Cardiac muscle cell (in vitro differentiated cells and primary cell): ENCODE measurements around the gene PRPF8. TPM values are rescaled to one million over a fixed set of nuclear protein-coding genes. Genes with fewer than 3 reads are reported as not detected.
A peak's percentile ranks its signal among the peaks of the same experiment; 100 is the strongest.

Experiments used
- DNase-seq, 2 donors: peaks; one replicate each; pipeline versions ENCODE4 v3.0.0 to v3.0.0-alpha.2; 2010 to 2017; ENCODE audit warnings: low read depth in 1 of 2, low spot score in 1 of 2
- H3K27ac ChIP-seq: fragments of 200-600 bp; sonication (generic); 2 replicates; pipeline ENCODE4 v1.5.1; 2016
- H3K27me3 ChIP-seq: fragments of 200-600 bp; sonication (generic); 2 replicates; pipeline ENCODE4 v1.6.0; 2016; ENCODE audit warnings: control low read depth
- H3K36me3 ChIP-seq: fragments of 200-600 bp; sonication (generic); 2 replicates; pipeline ENCODE4 v1.5.1; 2016; ENCODE audit warnings: control low read depth
- H3K4me1 ChIP-seq: fragments of 200-600 bp; sonication (generic); 2 replicates; pipeline ENCODE4 v1.8.1; 2017; ENCODE audit warnings: low read depth, mild to moderate bottlenecking, mixed run types
- H3K4me3 ChIP-seq: fragments of 200-600 bp; sonication (generic); 2 replicates; pipeline ENCODE4 v1.5.1; 2016; ENCODE audit warnings: mild to moderate bottlenecking
- H3K9me3 ChIP-seq: fragments of 200-600 bp; sonication (generic); 2 replicates; pipeline ENCODE4 v1.5.1; 2017; ENCODE audit warnings: low read depth, mild to moderate bottlenecking, control low read depth
- CTCF ChIP-seq: IDR thresholded peaks from 2 replicates; pipeline ENCODE4 v1.5.1; 2012; ENCODE audit warnings: low read depth, mild to moderate bottlenecking, low read length
- polyA plus RNA-seq: library from polyadenylated mRNA; unstranded; fragments of >200 nt; fragmentation: Nextera tagmentation; extraction: Ambion mirVana; gene quantifications from 2 replicates; pipeline ENCODE4 v1.2.1, GENCODE V29; 2016
- total RNA-seq: library from RNA; depleted of rRNA; stranded (reverse); fragments of >200 nt; gene quantifications from 2 replicates; pipeline ENCODE4 v1.2.3, GENCODE V29; 2016

The PRPF8 gene
- total and polyA plus RNA-seq, 2 experiments from 2014 or later, result 137 to 170 TPM

GRCh38 chr17:1628856-1629503 lies 55.7 kb downstream of the PRPF8 start:
- H3K27me3 ChIP-seq, result no peaks in the 10 kb centered on the region
- no peaks in the 10 kb centered on the region for H3K9me3 ChIP-seq
- TF ChIP-seq CTCF, result no peak
- peak overlapping the region; percentile 22 for H3K27ac ChIP-seq
- peak; percentile 95 to 96 for DNase-seq
- H3K36me3 ChIP-seq, result no peaks in the 10 kb centered on the region
- peak overlapping the region; percentile 63 for H3K4me3 ChIP-seq
- H3K4me1 ChIP-seq, result no peaks in the 10 kb centered on the region

GRCh38 chr17:1627982-1628855 lies 56.4 kb downstream of the PRPF8 start, which contains the start of gene SLC43A2:
Gene SLC43A2 (minus strand): TSS chr17:1628834. CDS start chr17:1627874, 960 bp downstream.
- Histone ChIP-seq H3K4me3 (peak within 1 kb of the TSS; percentile 63), H3K27me3 (no peaks in the 10 kb centered on the region), H3K27ac (peak within 1 kb of the TSS; percentile 24), H3K4me1 (no peaks in the 10 kb centered on the region), H3K36me3 (no peaks in the 10 kb centered on the region), H3K9me3 (no peaks in the 10 kb centered on the region)
- no peak for TF ChIP-seq CTCF
- peak; percentile 82 to 95 for DNase-seq

GRCh38 chr17:1627182-1627981 lies 57.3 kb downstream of the PRPF8 start:
- Histone ChIP-seq H3K4me1 (no peaks in the 10 kb centered on the region), H3K4me3 (peak overlapping the region; percentile 63), H3K36me3 (no peaks in the 10 kb centered on the region), H3K27ac (no peak overlapping the region), H3K27me3 (no peaks in the 10 kb centered on the region), H3K9me3 (no peaks in the 10 kb centered on the region)
- no peak for DNase-seq
- TF ChIP-seq CTCF, result no peak

- Histone ChIP-seq H3K36me3 (no peaks in the 10 kb centered on the region), H3K4me3 (no peak overlapping the region), H3K9me3 (no peaks in the 10 kb centered on the region), H3K27ac (no peak overlapping the region), H3K4me1 (no peaks in the 10 kb centered on the region), H3K27me3 (no peaks in the 10 kb centered on the region)
- TF ChIP-seq CTCF, result no peak
- DNase-seq, result no peak
Observed at GRCh38 chr17:1626333-1626732, 58.3 kb downstream of the PRPF8 start.

GRCh38 chr17:1625581-1625980 lies 59.1 kb downstream of the PRPF8 start:
- no peaks in the 10 kb centered on the region for H3K9me3 ChIP-seq
- no peak overlapping the region for H3K27ac ChIP-seq
- no peak overlapping the region for H3K4me3 ChIP-seq
- DNase-seq, result no peak
- no peak for TF ChIP-seq CTCF
- no peaks in the 10 kb centered on the region for H3K27me3 ChIP-seq
- H3K4me1 ChIP-seq, result no peaks in the 10 kb centered on the region
- H3K36me3 ChIP-seq, result no peaks in the 10 kb centered on the region
